ENCODE data around the gene PRMT3.

The PRMT3 gene

DNA sequence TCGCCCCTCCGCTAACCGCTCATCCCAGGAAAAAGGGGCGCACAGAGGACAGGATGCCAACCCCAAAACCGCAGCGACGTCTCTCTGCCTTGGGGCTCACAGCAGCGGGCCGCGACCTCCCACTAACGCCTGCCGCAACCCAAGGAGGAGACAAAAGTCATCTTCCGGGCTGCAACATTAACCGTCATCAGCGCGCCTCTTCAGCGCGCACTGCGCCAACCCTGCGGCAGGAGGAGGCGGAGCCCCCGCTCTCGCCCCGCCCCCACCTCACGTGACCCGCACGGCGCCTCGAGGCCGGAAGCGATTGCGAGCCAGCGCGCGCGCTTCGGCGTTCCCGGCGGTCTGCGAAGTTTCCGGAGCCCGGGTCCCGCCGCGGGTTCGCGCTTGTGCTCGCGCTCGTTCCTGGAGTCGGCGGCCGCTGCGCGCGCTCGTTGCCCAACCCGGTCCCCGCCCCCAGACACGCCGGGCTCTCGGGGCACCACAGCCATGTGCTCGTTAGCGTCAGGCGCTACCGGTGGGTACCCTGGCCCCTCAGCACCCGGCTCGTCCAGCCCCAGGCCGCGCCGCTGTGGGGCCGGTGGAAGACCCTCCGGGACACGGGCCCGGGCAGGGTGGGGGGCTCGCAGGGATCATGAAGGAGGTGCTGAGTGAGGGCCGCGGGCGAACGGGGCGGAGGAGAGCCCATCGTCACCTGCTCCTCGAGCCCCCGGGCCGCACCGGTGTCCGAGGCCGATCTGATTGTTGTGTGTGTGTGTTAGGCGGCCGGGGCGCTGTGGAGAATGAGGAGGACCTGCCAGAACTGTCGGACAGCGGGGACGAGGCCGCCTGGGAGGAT lies at the start of gene PRMT3:
PRMT3 (plus strand) TSS at position 456 of the 835 bp plus-strand sequence; CDS start at position 487, 31 bp downstream.
- no peaks in the 10 kb centered on the region for H3K36me3 ChIP-seq (ENCODE audit: control insufficient read depth, insufficient read depth, low read length)
- H3K4me1 ChIP-seq (ENCODE audit: control insufficient read depth, insufficient read depth, low read length) = peaks cover 3% of the 10 kb centered on the region
- peak within 1 kb of the TSS; percentile 99 for H3K4me3 ChIP-seq (ENCODE audit: low read length)
- peak within 1 kb of the TSS; percentile 93 for H3K9ac ChIP-seq (ENCODE audit: low read length)
- H3K27me3 ChIP-seq (ENCODE audit: control insufficient read depth, insufficient read depth, low read length) = no peaks in the 10 kb centered on the region
- peak within 1 kb of the TSS; percentile 98 for H3K27ac ChIP-seq (ENCODE audit: low read depth, low read length)

DNA sequence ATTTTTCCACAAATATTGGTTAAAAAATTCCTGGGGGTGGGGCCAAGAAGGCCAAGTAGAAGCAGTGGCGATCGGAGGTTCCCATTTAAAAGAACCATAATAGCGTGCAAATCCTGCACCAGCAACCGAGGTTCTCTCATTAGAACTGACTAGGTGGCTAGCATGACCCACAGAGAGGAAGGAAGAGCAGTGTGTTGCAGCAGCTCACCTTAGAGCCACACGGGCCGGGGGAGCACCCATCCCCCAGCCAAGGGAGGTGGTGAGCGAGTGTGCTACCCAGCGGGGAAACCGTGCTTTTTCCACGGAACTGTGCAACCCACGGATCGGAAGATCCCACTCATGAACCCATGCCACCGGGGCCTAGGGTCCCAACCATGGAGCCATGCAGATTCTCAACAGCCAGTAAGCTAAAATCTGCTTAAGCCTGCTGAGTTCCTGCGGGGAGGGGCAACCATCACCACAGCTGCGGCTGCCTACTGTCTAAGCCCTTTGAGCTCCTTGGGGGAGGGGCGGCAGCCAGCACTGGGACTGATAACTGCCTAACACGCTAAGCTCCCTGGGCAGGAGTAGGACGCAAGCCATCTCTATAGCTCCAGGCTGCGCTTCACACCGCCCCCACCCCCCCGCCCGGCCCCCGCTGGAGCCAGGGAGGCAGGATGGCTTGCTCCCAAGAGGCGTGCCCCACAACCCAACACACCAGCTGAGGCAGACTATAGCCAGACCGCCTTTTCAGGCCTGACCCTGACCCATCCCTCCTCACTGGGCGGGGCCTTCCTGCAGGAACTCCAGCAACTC lies 45.0 kb upstream of the PRMT3 start:
- Histone ChIP-seq H3K36me3 (ENCODE audit: control insufficient read depth, insufficient read depth, low read length) (no peaks in the 10 kb centered on the region), H3K4me1 (ENCODE audit: control insufficient read depth, insufficient read depth, low read length) (no peaks in the 10 kb centered on the region), H3K27ac (ENCODE audit: low read depth, low read length) (no peak overlapping the region), H3K9ac (ENCODE audit: low read length) (no peak overlapping the region), H3K27me3 (ENCODE audit: control insufficient read depth, insufficient read depth, low read length) (peaks cover 3% of the 10 kb centered on the region), H3K4me3 (ENCODE audit: low read length) (no peak overlapping the region)

DNA sequence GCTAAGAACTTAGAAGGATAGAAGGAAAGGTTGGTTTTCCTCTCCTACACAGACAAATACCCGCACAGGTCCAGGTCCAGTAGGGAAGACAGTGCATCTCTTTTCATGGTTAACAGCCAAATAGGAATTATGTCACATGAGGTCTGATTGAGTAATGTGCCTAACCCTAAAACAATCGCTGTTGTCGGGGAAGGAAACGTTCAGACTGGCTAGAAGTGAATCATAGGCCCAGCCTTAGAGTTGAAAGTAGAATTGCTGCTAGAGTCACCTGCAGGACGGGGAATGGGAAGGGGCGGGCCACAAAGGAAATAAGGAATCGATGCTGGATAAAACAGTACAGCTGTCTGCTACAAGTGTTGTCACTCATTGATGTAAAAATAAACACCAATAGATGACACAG lies 36.4 kb upstream of the PRMT3 start:
- H3K27ac ChIP-seq (ENCODE audit: low read depth, low read length) = no peak overlapping the region
- no peaks in the 10 kb centered on the region for H3K4me1 ChIP-seq (ENCODE audit: control insufficient read depth, insufficient read depth, low read length)
- no peaks in the 10 kb centered on the region for H3K27me3 ChIP-seq (ENCODE audit: control insufficient read depth, insufficient read depth, low read length)
- no peak overlapping the region for H3K9ac ChIP-seq (ENCODE audit: low read length)
- H3K36me3 ChIP-seq (ENCODE audit: control insufficient read depth, insufficient read depth, low read length) = no peaks in the 10 kb centered on the region
- no peak overlapping the region for H3K4me3 ChIP-seq (ENCODE audit: low read length)

DNA sequence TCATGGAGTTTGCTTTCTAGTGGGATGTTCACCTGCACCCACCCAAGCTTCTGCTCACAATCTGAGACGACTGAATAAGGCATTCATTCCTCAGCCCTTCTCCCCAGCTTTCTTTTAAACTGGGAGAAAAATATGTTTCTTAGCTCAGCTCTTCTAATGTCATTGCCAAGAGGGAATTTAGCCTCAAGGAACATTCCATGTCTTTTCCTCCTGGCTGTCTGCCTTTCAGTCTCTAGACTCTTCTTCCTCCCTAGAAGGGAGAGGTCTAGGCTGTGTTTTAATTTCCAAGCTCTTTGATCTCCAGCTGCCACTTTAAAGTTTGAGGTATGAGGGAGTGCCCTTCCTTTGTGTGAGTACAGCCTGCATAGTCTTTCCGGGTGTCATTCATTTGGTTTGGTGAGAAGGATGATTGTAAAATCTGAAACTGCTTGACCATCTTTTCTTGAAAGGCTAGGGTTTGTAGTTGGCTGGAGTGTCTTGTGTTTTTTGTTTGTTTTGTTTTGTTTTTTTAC lies 35.7 kb upstream of the PRMT3 start:
- H3K27ac ChIP-seq (ENCODE audit: low read depth, low read length) = no peak overlapping the region
- H3K27me3 ChIP-seq (ENCODE audit: control insufficient read depth, insufficient read depth, low read length) = no peaks in the 10 kb centered on the region
- H3K4me1 ChIP-seq (ENCODE audit: control insufficient read depth, insufficient read depth, low read length) = no peaks in the 10 kb centered on the region
- no peak overlapping the region for H3K4me3 ChIP-seq (ENCODE audit: low read length)
- no peaks in the 10 kb centered on the region for H3K36me3 ChIP-seq (ENCODE audit: control insufficient read depth, insufficient read depth, low read length)
- H3K9ac ChIP-seq (ENCODE audit: low read length) = no peak overlapping the region

DNA sequence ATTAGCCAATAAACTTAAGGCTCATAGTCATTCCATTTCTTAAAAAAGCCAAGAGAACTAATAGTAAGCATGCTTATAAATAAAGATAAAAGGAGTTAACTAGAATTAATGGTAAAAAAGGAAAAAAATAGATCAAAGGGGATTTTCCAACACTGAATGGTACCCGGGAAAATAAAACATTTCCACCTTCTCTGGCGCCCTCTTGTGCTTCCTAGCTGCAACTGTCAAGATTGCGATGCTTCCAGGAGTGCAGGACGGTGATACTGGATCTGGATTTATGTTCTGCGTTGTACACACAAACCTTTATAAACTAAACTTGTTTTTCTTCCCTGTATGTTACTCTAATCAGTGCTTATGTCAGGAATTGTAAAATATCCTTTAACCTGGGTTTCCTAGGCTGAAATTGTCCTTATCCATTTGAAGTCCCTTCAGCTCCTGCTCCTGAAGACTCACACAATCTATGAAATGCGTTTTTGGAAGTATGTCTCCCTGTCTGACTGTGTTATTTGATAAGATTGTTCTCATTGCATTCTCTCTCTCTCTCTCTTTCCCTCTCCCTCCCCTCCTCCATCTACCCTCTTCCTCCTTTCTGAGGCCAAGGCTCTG lies 33.6 kb upstream of the PRMT3 start:
- no peak overlapping the region for H3K27ac ChIP-seq (ENCODE audit: low read depth, low read length)
- H3K9ac ChIP-seq (ENCODE audit: low read length) = no peak overlapping the region
- H3K4me3 ChIP-seq (ENCODE audit: low read length) = no peak overlapping the region
- no peaks in the 10 kb centered on the region for H3K27me3 ChIP-seq (ENCODE audit: control insufficient read depth, insufficient read depth, low read length)
- no peaks in the 10 kb centered on the region for H3K36me3 ChIP-seq (ENCODE audit: control insufficient read depth, insufficient read depth, low read length)
- no peaks in the 10 kb centered on the region for H3K4me1 ChIP-seq (ENCODE audit: control insufficient read depth, insufficient read depth, low read length)

DNA sequence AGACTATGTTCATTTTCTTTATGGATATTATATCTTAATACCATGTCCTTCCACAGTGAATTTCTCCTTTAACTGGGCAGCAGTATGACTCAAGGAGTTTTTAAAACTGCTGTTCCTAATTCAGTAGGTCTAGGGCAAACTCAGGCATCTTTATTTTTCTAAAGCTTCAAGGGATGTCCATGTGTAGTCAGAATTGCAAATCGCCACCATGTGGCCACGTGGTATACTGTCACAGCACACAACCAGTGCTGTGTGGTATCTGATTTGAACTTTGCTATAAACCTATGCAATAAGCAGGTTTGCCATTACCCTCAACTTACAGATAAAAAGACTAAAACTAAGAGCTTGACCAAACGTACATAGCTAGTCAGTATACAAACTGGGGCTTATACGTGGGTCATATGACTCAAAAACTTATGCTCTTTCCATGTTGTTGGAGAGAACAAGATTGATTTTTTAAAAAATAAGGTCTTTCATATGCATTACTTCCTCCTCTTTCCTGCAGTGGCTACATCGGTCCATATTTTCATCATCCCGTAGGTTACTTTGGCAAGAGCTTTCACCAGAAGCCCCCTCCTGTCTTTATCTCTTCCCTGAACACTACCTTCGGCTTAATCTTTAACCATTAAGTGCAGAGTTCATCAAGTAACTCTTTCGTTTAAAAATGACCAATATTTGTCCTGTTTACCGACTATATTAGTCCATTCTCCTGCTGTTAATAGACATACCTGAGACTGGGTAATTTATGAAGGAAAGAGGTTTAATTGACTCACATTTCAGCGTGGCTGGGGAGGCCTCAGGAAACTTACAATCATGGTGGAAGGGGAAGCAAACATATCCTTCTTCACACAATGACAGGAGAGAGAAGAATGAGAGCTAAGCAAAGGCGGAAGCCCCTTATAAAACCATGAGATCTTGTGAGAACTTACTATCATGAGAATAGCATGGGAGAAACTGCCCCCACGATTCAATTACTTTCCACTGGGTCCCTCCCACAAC lies 32.0 kb upstream of the PRMT3 start:
- H3K27ac ChIP-seq (ENCODE audit: low read depth, low read length) = no peak overlapping the region

DNA sequence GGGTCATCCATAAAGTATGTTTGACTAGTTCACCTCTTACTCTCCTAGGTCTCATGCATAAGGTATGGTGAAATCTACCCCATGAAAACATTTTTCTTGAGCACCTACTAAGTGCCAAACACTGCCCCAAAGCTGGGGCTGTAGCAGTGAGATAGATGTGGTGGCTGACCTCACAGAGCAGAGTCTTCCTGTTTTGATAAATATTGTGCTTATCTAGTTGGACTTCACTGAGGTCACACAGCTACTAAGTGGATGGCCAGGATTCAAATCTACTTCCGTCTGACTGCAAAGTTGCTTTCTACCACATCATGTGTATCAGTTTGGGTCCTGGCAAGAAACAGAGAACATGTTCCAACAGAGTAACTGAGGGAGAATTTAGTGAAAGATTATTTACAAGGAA lies 30.4 kb upstream of the PRMT3 start:
- Histone ChIP-seq H3K4me1 (ENCODE audit: control insufficient read depth, insufficient read depth, low read length) (no peaks in the 10 kb centered on the region), H3K36me3 (ENCODE audit: control insufficient read depth, insufficient read depth, low read length) (no peaks in the 10 kb centered on the region)

More for the DNA sequence above, 32.0 kb upstream of the PRMT3 start:
- no peak overlapping the region for H3K9ac ChIP-seq (ENCODE audit: low read length)
- H3K27me3 ChIP-seq (ENCODE audit: control insufficient read depth, insufficient read depth, low read length) = no peaks in the 10 kb centered on the region
- no peaks in the 10 kb centered on the region for H3K36me3 ChIP-seq (ENCODE audit: control insufficient read depth, insufficient read depth, low read length)
- no peak overlapping the region for H3K4me3 ChIP-seq (ENCODE audit: low read length)
- H3K4me1 ChIP-seq (ENCODE audit: control insufficient read depth, insufficient read depth, low read length) = no peaks in the 10 kb centered on the region

DNA sequence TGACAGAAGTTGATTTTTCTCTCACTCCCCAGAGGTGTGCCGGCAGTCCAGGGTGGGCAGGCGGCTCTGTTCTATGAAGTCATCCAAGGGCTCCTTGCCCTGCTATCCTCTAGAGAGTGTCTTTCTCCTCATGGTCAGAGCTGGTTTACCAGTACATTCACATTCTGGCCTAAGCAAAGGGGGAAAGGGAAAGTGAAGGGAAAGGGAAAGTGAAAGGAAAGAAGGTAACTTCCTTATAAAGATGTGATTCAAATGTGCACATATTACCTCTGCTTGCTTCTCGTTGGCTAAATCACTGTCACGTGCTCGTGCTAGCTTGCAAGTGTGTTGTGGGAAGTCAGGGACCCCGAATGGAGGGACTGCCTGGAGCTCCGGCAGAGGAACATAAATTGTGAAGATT lies 26.9 kb upstream of the PRMT3 start:
- Histone ChIP-seq H3K36me3 (ENCODE audit: control insufficient read depth, insufficient read depth, low read length) (no peaks in the 10 kb centered on the region), H3K27me3 (ENCODE audit: control insufficient read depth, insufficient read depth, low read length) (no peaks in the 10 kb centered on the region), H3K4me1 (ENCODE audit: control insufficient read depth, insufficient read depth, low read length) (no peaks in the 10 kb centered on the region), H3K27ac (ENCODE audit: low read depth, low read length) (no peak overlapping the region), H3K9ac (ENCODE audit: low read length) (no peak overlapping the region), H3K4me3 (ENCODE audit: low read length) (no peak overlapping the region)

More for the DNA sequence above, 30.4 kb upstream of the PRMT3 start:
- H3K4me3 ChIP-seq (ENCODE audit: low read length) = no peak overlapping the region
- H3K9ac ChIP-seq (ENCODE audit: low read length) = no peak overlapping the region
- no peak overlapping the region for H3K27ac ChIP-seq (ENCODE audit: low read depth, low read length)
- H3K27me3 ChIP-seq (ENCODE audit: control insufficient read depth, insufficient read depth, low read length) = no peaks in the 10 kb centered on the region

DNA sequence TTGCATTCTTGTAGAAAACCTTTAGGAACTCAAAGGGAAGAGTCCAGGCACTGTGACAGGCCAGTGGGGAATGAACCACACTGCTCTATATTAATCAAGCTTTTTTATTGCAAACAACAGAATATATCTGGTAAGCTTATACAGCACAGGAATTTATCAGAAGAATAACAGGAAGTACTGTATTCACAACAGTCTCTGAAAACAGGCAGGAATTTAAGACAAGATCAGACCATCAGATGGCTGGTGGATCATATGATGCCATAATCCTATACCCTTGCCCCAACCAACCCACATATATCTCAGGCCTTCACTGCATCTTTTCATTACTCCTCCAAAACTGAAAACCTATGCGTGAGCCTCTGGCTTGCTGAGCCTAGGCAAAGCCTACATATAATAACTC lies 25.0 kb upstream of the PRMT3 start:
- H3K4me1 ChIP-seq (ENCODE audit: control insufficient read depth, insufficient read depth, low read length) = no peaks in the 10 kb centered on the region
- no peaks in the 10 kb centered on the region for H3K36me3 ChIP-seq (ENCODE audit: control insufficient read depth, insufficient read depth, low read length)
- H3K27me3 ChIP-seq (ENCODE audit: control insufficient read depth, insufficient read depth, low read length) = no peaks in the 10 kb centered on the region
- H3K4me3 ChIP-seq (ENCODE audit: low read length) = no peak overlapping the region
- no peak overlapping the region for H3K27ac ChIP-seq (ENCODE audit: low read depth, low read length)
- no peak overlapping the region for H3K9ac ChIP-seq (ENCODE audit: low read length)

DNA sequence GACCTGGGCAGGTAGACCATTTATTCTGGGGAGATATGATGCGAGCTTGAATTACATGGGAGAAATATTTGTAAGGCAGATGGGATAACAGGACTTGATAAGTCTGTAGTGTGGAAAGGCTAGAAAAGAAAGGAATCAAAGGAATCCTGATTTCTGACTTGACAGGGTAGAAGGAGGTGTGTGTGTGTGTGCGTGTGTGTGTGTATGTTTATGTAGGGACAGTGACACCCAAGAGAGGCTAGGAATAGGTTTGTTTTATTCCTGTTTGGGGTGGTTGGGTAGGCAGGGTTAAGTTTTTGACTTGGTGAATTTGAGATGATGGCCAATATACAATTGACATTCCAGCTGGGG lies 24.4 kb upstream of the PRMT3 start:
- peak overlapping the region; percentile 81 for H3K4me3 ChIP-seq (ENCODE audit: low read length)
- no peaks in the 10 kb centered on the region for H3K36me3 ChIP-seq (ENCODE audit: control insufficient read depth, insufficient read depth, low read length)
- no peak overlapping the region for H3K9ac ChIP-seq (ENCODE audit: low read length)
- H3K4me1 ChIP-seq (ENCODE audit: control insufficient read depth, insufficient read depth, low read length) = no peaks in the 10 kb centered on the region
- no peaks in the 10 kb centered on the region for H3K27me3 ChIP-seq (ENCODE audit: control insufficient read depth, insufficient read depth, low read length)
- H3K27ac ChIP-seq (ENCODE audit: low read depth, low read length) = no peak overlapping the region

DNA sequence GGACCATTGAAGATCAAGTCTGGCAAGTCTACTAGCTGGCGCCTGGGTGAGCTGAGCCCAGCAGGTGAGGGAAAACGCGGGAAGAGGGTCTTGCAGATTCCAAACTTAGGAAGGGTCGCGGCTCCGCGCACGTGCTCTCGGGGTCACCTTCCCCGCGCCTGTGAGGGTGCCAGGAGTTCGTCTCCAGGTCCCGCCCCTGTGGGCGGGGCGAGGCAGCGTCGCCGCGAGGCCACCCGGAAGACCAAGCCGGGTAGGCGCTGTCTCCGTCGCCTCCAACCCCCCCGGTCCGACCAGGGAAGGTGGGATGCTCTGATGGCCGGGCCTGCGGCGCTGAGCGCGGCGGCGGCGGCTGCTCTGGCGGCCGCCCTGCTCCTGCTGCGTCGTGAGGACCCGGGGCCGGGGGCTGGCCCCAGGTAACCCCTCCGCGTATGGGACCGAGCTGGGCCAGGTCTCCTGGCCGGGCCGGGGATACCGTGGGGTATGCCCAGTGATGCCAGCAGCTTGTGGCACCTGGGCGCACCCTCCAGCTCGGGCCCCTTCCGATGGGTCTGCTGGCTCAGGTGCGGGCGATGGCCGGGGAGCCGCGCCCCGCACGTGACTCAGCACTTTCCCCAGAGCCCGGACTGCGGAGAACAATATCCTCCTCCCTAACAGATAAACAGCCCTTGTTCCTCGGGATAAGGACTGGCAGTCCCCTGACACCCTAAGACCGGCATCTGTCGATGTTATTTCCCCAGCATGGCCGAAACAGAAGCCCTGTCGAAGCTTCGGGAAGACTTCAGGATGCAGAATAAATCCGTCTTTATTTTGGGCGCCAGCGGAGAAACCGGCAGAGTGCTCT lies 23.8 kb upstream of the PRMT3 start, which contains the start of gene HTATIP2:
HTATIP2 (plus strand) TSS at position 215 of the 841 bp plus-strand sequence; CDS start at position 739, 524 bp downstream.
- Histone ChIP-seq H3K36me3 (ENCODE audit: control insufficient read depth, insufficient read depth, low read length) (no peaks in the 10 kb centered on the region), H3K9ac (ENCODE audit: low read length) (peak within 1 kb of the TSS; percentile 57), H3K27ac (ENCODE audit: low read depth, low read length) (peak within 1 kb of the TSS; percentile 42), H3K4me1 (ENCODE audit: control insufficient read depth, insufficient read depth, low read length) (no peaks in the 10 kb centered on the region), H3K4me3 (ENCODE audit: low read length) (peak within 1 kb of the TSS; percentile 81), H3K27me3 (ENCODE audit: control insufficient read depth, insufficient read depth, low read length) (no peaks in the 10 kb centered on the region)

All from rectal smooth muscle tissue (tissue), 1 donor.